Cortex of kidney (tissue), 1 donor: Measurements from ENCODE around the gene URM1.

Experiments
- DNase-seq: peaks from one replicate; lab custom pipeline; 2025; lab: John Stamatoyannopoulos, UW

URM1 gene

GRCh38 chr9:128385496-128386460 lies 14.6 kb downstream of the URM1 start:
- DNase-seq = no peak

- no peak for DNase-seq
Observed at GRCh38 chr9:128388150-128388549, 17.0 kb downstream of the URM1 start.

DNA sequence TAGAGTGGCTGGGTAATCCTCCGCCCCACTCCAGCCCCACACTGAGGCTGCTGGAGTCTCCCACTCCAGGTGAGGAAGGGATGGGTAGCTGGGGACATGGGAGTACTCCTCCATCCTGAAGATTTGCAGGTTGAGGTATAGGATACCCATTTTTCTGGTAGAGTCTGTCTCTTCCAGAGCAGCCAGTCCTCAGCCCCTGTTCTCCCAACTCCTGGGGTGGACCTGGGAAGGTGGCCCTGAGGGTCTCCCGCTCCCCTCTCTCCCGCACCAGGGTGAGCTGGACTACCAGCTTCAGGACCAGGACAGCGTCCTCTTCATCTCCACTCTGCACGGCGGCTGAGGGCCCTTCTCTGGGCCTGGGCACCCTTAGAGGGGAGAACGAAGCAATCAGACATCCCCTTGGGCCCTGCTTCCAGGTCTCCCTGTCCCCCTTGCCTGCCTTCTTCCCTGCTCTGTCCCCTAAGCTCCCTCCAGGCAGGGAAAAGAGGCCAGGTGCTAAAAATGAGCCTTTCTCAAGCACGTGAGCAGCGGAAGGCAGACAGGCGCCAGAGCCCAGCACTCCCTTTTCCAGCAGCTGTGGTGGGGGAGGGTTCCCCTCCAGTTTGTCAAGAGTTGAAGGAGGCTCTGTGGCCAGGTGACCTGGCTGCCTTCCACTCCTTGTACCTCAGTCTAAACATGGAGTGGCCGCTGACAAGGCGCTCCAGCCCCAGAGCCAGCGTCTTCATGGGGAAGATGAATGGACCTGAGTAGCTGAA lies 18.4 kb downstream of the URM1 start:
- DNase-seq = no peak

- DNase-seq = no peak
Observed at GRCh38 chr9:128390150-128390812, 19.1 kb downstream of the URM1 start.

DNA sequence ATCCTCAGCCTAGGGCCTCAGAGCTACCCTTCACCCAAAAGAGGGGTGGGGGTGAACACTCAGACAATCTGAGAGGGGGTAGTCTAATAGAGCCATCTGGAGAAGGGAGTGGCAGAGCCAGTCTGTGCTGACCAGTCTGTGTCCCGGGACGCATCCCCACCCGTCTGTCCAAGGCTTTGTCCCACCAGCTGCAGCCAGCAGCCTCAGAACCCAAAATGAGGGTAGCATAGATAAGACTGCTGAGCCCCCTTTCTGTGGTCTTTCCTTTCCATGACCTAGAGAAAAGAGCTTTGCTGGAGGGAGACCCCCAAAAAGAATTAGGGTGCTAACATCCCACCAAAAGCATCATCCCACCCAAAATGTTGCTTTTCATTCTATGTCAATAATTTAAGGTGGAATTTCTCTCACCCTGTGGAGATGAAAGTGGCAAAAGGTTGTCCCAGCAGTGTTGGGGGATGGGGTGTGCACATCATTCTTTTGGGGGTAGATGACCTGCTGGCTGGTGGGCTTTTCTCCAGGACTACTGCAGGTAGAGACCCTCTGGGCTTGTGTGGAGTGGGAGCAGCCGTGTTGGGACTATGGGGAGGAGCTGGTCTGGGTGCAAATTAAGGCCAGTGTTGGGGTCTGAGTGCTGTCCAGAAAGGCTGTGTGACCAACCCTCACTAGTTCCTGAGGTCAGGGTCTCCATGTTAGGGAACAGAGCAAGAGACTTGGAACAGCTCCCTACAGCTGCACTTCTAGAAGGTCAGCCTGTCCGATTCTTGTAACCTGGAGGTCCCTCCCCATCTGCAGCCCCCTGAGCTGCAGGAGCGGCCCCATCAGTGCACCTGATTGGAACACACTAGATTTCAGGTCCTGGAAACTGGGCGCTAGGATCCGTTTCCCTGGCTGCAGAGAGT lies 19.9 kb downstream of the URM1 start:
- no peak for DNase-seq

- DNase-seq = no peak
Observed at GRCh38 chr9:128391956-128392301, 20.8 kb downstream of the URM1 start.

DNA sequence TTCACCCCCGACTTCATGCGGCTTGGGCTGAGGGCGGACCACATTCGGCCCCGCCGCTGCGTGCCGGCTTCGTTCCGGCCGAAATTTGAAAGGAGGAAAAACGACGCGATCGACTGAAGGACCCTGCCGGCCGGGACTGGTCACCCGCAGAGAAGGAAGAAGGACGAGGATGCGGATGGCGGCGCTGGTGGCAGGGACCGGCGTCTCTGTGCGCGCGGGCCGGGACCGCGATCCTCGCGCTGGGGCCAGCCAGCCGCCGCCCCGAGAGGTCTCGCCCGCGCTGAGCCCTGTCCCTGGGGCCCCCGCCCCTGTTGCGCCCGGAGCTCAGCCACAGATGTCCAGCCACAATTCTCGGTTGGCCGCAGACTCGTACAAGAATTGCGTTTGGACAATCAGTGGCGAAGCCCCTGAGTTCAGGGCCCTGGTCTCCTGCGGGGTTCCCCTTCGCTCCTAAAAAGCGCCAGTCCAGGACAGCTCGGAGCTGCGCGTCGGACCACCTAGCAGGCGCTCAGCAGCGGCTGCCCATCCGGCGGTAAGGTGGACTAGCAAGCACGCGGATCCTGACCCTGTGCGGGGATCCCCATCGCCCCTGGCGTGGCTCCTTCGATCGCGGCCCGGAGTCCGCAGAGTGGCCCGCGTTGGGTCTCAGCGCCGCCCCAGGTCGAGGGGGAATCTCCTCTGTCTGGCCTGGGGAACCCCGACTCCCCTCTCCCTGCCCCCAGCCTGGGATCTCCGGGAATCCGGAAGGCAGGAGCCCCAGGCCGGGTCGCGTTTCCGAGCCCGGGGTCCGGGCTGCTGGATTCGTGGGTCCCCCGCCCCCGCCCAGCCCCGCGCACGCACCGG lies 21.3 kb downstream of the URM1 start:
- no peak for DNase-seq

GRCh38 chr9:128393145-128393775 lies 22.1 kb downstream of the URM1 start:
- no peak for DNase-seq

DNA sequence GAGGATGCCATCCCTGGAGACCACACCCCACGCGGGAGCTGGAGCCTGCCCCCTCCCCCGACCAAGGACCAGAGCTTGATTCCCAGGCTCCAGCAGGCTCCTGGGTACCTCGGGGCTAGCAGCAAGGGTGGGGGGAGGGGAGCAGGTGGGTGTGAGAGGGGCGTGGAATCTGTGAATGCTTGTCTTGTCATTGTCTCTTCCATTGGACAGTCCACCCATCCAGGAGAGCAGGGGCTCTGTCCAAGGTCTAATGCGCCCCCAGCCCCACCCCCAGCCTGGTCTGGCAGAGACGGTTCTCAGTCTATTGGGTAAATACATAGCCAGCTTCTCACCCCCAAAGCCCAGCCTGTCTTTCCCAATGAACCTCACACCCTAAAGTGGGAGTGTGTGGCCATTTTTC lies 22.8 kb downstream of the URM1 start:
- no peak for DNase-seq

- DNase-seq = no peak
Observed at GRCh38 chr9:128394379-128395168, 23.4 kb downstream of the URM1 start.

- no peak for DNase-seq
Observed at GRCh38 chr9:128396970-128397613, 25.9 kb downstream of the URM1 start.

DNA sequence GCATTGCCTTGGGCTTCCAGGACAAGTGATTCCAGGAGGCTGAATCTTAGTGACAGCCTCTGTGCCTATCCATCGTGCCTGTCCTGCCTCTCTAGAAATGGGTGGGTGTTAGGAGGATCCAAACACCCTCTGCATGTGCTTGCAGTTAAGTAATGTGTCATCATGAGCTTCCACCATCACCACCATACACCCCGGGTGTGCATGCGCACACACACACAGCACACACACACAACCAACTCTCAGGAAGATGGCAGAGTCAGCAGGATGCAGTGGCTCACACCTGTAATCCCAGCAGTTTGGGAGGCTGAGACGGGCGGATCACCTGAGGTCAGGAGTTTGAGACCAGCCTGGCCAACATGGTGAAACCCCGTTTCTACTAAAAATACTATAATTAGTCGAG lies 26.7 kb downstream of the URM1 start:
- DNase-seq = no peak

- no peak for DNase-seq
Observed at GRCh38 chr9:128399861-128400260, 28.7 kb downstream of the URM1 start.

- DNase-seq = no peak
Observed at GRCh38 chr9:128404560-128404959, 33.4 kb downstream of the URM1 start.

GRCh38 chr9:128405077-128405779 lies 34.1 kb downstream of the URM1 start:
- DNase-seq = no peak

DNA sequence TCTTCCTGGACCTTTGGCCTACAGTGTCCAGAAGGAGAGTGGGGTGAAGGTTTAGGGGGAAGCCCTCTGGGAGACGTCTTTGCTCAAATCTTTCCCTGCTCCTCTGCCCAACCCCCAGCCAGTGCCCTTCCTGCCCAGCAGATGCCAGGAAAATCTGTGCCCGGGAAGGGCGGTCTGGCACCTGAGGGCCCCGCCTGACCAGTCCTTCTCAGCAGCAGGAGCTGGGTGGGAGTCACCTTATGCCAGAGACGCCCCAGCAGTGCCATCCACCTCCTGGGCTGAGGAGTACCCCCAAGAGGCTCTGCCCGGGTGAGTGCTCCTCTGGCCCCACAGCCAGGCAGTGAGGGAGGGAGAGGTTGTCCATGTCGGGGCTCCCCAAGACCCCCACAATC lies 34.6 kb downstream of the URM1 start:
- DNase-seq = no peak

GRCh38 chr9:128406848-128407391 lies 35.7 kb downstream of the URM1 start:
- DNase-seq = no peak

DNA sequence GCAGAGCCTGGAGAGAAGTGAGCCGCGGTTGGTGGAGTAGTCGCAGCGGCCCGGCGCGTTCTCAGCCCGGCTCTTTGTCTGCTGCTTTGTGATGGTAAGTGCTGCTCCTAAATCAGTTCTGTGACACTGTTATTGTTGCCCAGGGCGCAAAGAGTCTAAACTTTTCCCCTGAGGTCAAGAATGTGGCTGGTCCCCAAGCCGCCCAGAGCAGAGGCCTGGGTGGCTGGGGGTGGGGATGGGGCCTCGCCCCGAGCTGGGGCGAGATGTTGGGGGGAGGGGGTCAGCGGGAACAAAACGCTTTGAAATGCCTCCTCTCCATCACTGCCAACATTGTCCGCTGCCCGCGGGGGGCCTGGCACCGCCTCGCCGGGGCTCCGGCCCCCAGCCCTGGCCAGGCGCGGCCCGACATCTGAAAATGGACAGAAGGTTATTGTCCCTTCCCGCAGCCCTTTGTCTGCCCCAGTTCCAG lies 37.8 kb downstream of the URM1 start:
- no peak for DNase-seq
